HG03571 (cell line): Measurements from ENCODE around the gene GLP2R.
"Not testable (repeated sequence)": the region's sequence is repeated elsewhere in the genome, so short reads cannot be mapped to it uniquely, and the experiment has no call there.

Experiments
- ATAC-seq: cut with Tn5 transposase; IDR thresholded peaks from one replicate; pipeline ENCODE4 v1.9.1; 2021; ENCODE audit not compliant: unreplicated experiment

The GLP2R gene

GRCh38 chr17:9918804-9919352 is 93.2 kb downstream of the GLP2R start:
- no peak for ATAC-seq

- not testable (repeated sequence) for ATAC-seq
Observed at GRCh38 chr17:9921216-9921615, 95.5 kb downstream of the GLP2R start.

GRCh38 chr17:9922012-9922848 is 96.5 kb downstream of the GLP2R start:
- ATAC-seq = no peak

- ATAC-seq = no peak
Observed at GRCh38 chr17:9924735-9925191, 99.0 kb downstream of the GLP2R start.

GRCh38 chr17:9925457-9925856 is 99.7 kb downstream of the GLP2R start:
- no peak for ATAC-seq

GRCh38 chr17:9926150-9926804 is 100.6 kb downstream of the GLP2R start:
- no peak for ATAC-seq

GRCh38 chr17:9928601-9929333 is 103.0 kb downstream of the GLP2R start:
- ATAC-seq = no peak

GRCh38 chr17:9929871-9930270 is 104.1 kb downstream of the GLP2R start:
- ATAC-seq = no peak

- ATAC-seq = no peak
Observed at GRCh38 chr17:9931144-9931741, 105.5 kb downstream of the GLP2R start.

- ATAC-seq = no peak
Observed at GRCh38 chr17:9932491-9932890, 106.8 kb downstream of the GLP2R start.

- ATAC-seq = no peak
Observed at GRCh38 chr17:9934331-9934730, 108.6 kb downstream of the GLP2R start.

GRCh38 chr17:9935408-9935807 is 109.7 kb downstream of the GLP2R start:
- ATAC-seq = no peak

GRCh38 chr17:9936095-9936494 is 110.4 kb downstream of the GLP2R start:
- ATAC-seq = no peak

GRCh38 chr17:9937241-9937761 is 111.6 kb downstream of the GLP2R start:
- no peak for ATAC-seq

GRCh38 chr17:9937901-9938300 is 112.2 kb downstream of the GLP2R start:
- no peak for ATAC-seq

- no peak for ATAC-seq
Observed at GRCh38 chr17:9938764-9939163, 113.0 kb downstream of the GLP2R start.

GRCh38 chr17:9940841-9941240 is 115.1 kb downstream of the GLP2R start:
- ATAC-seq = no peak

- no peak for ATAC-seq
Observed at GRCh38 chr17:9941305-9941704, 115.6 kb downstream of the GLP2R start.
